ENCODE measurements around the gene TNRC6C. TPM values are rescaled to one million over a fixed set of nuclear protein-coding genes. Genes with fewer than 3 reads are reported as not detected.

Gene TNRC6C
- total RNA-seq, 1 donor from 2014 or later = 64.7 TPM

DNA sequence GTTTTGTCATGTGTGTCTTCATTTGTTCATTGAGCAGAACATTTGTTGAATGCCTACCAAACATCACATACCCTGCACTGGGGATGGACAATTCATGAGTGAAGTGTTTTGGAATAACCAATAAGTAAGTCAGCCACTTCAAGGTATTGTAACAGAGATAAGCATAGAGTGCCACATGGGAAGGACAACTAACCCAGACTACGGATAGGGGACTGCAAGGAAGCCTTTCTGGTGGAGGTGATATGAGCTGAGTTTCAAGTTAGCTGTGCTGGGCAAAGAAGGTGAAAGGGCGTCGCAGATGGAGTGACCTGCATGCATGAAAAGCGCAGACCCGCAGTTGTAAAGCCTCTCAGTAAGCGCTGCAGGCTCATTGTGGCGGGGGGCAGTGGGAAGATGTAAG, 78.8 kb downstream of the TNRC6C start:
- Mint-ChIP-seq H3K4me1 (ENCODE audit: low read depth, unreplicated experiment) (no peaks in the 10 kb centered on the region), H3K9me3 (ENCODE audit: unreplicated experiment) (no peaks in the 10 kb centered on the region), H3K27ac (ENCODE audit: unreplicated experiment) (no peak overlapping the region), H3K36me3 (ENCODE audit: unreplicated experiment) (peaks cover 4% of the 10 kb centered on the region), H3K27me3 (ENCODE audit: unreplicated experiment) (peaks cover 2% of the 10 kb centered on the region), H3K4me3 (ENCODE audit: unreplicated experiment) (no peak overlapping the region)
- no peak for DNase-seq
- TF ChIP-seq, protein P1, sequence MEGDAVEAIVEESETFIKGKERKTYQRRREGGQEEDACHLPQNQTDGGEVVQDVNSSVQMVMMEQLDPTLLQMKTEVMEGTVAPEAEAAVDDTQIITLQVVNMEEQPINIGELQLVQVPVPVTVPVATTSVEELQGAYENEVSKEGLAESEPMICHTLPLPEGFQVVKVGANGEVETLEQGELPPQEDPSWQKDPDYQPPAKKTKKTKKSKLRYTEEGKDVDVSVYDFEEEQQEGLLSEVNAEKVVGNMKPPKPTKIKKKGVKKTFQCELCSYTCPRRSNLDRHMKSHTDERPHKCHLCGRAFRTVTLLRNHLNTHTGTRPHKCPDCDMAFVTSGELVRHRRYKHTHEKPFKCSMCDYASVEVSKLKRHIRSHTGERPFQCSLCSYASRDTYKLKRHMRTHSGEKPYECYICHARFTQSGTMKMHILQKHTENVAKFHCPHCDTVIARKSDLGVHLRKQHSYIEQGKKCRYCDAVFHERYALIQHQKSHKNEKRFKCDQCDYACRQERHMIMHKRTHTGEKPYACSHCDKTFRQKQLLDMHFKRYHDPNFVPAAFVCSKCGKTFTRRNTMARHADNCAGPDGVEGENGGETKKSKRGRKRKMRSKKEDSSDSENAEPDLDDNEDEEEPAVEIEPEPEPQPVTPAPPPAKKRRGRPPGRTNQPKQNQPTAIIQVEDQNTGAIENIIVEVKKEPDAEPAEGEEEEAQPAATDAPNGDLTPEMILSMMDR (IDR thresholded peaks at IDR 0.05; ENCODE audit: partially characterized antibody, unreplicated experiment) = no peak

DNA sequence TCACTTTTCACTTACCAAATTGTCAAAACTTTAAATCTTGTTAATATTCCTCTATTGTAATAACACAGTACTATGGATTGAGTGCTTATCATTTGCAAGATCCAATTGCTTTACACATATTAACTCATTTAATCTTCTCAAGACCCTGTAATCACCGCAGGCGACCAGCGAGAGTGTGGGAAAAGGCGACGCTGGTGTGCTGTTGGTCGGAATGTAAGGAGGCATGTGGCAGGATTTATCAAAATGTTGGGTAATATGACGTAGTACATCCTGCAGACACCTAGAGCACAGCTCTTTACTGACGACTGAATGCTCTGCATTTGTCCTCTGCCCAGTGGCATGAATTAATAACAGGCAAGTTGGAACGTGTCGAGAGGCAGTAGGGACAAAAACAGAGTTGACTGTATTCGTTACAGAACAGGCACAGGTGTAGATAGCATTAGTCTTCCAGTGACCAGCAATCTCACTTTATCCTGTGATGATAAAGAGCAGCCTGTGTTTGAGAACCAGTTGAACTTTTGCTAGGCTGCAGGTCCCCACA, 80.3 kb downstream of the TNRC6C start:
- no peak overlapping the region for H3K4me3 Mint-ChIP-seq (ENCODE audit: unreplicated experiment)
- H3K27me3 Mint-ChIP-seq (ENCODE audit: unreplicated experiment) = no peaks in the 10 kb centered on the region
- TF ChIP-seq, protein P1 (IDR thresholded peaks at IDR 0.05; ENCODE audit: partially characterized antibody, unreplicated experiment) = no peak
- peaks cover 4% of the 10 kb centered on the region for H3K36me3 Mint-ChIP-seq (ENCODE audit: unreplicated experiment)
- H3K9me3 Mint-ChIP-seq (ENCODE audit: unreplicated experiment) = peaks cover 2% of the 10 kb centered on the region
- no peak overlapping the region for H3K27ac Mint-ChIP-seq (ENCODE audit: unreplicated experiment)
- no peaks in the 10 kb centered on the region for H3K4me1 Mint-ChIP-seq (ENCODE audit: low read depth, unreplicated experiment)
- no peak for DNase-seq

DNA sequence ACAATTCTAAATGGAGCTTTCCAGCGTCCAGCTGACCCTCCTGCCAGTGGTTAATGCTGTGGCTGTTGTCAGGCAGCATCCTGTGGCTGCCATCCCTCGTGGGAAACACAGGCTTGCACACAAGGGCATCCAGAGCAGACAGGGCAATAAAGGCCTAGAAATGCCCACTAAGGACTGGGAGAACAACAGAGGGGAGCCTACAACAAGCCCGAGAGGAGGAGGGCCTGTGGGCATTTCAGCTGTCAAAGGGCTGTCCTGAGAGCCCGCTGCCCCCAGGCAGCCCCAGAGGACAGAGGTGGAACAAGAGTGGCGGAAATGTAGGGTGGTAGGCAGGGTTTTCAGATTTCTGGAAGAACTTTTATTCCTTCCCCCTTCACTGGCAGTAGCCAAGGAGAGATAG, 81.1 kb downstream of the TNRC6C start:
- DNase-seq = no peak
- Mint-ChIP-seq H3K27me3 (ENCODE audit: unreplicated experiment) (no peaks in the 10 kb centered on the region), H3K4me1 (ENCODE audit: low read depth, unreplicated experiment) (no peaks in the 10 kb centered on the region), H3K9me3 (ENCODE audit: unreplicated experiment) (peaks cover 2% of the 10 kb centered on the region), H3K4me3 (ENCODE audit: unreplicated experiment) (no peak overlapping the region), H3K36me3 (ENCODE audit: unreplicated experiment) (peaks cover 4% of the 10 kb centered on the region), H3K27ac (ENCODE audit: unreplicated experiment) (no peak overlapping the region)
- TF ChIP-seq, protein P1 (IDR thresholded peaks at IDR 0.05; ENCODE audit: partially characterized antibody, unreplicated experiment) = no peak

DNA sequence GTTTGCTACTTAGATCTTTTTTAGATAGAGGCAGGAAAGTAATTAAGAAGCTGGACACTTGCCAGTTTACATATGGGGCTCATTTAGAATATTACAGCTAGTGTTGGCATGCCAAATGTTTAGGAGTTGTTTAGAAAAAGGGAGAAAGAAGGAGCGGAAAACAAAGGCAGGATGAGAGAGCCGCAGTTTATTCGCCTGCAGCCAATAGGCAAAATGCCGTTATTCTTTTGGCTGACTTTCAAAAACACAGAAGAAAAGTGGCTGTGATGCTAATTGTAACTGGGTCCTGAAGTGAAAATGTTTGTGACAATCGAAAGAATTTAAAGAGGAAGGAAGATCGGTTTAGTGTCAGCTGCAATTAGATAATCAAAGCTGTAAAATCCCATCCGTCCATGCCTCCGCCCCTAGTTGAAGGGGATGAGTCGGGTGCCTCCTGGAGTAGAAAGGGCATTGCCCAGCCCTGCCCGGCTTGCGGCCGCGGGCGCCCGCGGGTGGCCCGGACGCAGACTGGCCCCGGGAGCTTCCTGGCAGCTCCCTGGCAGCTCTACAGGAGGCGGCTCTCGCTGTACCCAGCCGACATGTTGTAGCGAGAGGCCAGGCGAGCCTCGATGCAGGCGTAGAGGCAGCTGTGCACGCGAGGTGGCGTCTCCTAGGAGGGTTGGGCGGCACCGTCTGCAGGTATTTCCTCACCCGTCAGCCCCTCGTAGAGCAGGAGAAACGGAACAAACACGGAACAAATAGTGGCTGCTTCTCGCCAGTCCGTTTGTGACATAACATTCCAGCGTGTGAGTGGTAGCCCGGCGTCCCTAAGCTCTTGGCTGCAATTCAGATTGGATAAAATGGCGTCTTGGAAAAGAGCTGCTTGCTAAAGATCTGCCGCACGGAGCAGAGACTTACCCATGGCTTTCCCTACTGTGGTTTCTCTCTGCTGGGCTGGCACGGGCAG, 82.2 kb downstream of the TNRC6C start:
- peaks cover 4% of the 10 kb centered on the region for H3K36me3 Mint-ChIP-seq (ENCODE audit: unreplicated experiment)
- no peaks in the 10 kb centered on the region for H3K27me3 Mint-ChIP-seq (ENCODE audit: unreplicated experiment)
- no peaks in the 10 kb centered on the region for H3K4me1 Mint-ChIP-seq (ENCODE audit: low read depth, unreplicated experiment)
- no peak overlapping the region for H3K27ac Mint-ChIP-seq (ENCODE audit: unreplicated experiment)
- TF ChIP-seq, protein P1 (IDR thresholded peaks at IDR 0.05; ENCODE audit: partially characterized antibody, unreplicated experiment) = no peak
- no peak for DNase-seq
- no peak overlapping the region for H3K4me3 Mint-ChIP-seq (ENCODE audit: unreplicated experiment)
- H3K9me3 Mint-ChIP-seq (ENCODE audit: unreplicated experiment) = peaks cover 2% of the 10 kb centered on the region
